Sigmoid colon (tissue), 4 donors: ENCODE results near the gene ADIPOR1.

Experiments
- CTCF ChIP-seq, 4 experiments: fragments of 450-650 bp in 3 of 4; fragments of 200-600 bp in 1 of 4; IDR thresholded peaks; one replicate each; pipeline ENCODE4 v1.5.1; 2016 to 2019; ENCODE audit warnings: antibody characterized with exemption in 4 of 4, mild to moderate bottlenecking in 3 of 4, moderate library complexity in 2 of 4
- POLR2A ChIP-seq, 2 donors: fragments of 450-650 bp; IDR thresholded peaks; one replicate each; pipeline ENCODE4 v1.6.1; 2016; ENCODE audit warnings: antibody characterized with exemption in 2 of 2, mild to moderate bottlenecking in 2 of 2, moderate library complexity in 2 of 2
- POLR2AphosphoS5 ChIP-seq, 4 donors: sonication (generic); formaldehyde crosslinking; IDR thresholded peaks; one replicate each; pipeline ENCODE4 v1.6.1; 2017; ENCODE audit warnings: antibody characterized with exemption in 4 of 4

DNA sequence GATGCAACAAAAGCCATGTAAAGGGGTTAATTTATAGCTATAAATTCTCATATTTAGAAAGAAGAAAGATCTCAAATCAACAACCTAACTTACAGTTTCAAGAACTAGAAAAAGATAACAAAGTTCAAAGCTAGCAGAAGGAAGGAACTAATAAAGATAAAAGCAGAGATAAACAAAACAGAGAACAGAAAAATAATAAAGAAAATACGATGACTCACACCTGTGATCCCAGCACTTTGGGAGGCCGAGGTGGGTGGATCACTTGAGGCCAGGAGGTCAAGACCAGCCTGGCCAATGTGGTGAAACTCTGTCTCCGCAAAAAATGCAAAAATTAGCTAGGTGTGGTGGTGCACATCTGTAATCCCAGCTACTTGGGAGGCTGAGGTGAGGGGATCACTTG, 36.6 kb upstream of the ADIPOR1 start:
- TF ChIP-seq CTCF (IDR thresholded peaks at IDR 0.05), result no peak
- TF ChIP-seq POLR2AphosphoS5 (IDR thresholded peaks at IDR 0.05), result no peak
- no peak for TF ChIP-seq POLR2A (IDR thresholded peaks at IDR 0.05)
